ENCODE data around the gene AP2A2.

GRCh38 chr11:969651-970205 lies 44.1 kb downstream of the AP2A2 start:
- TF ChIP-seq CTCF (IDR thresholded peaks at IDR 0.05) (no peak), POLR2A (IDR thresholded peaks at IDR 0.05) (no peak)
